PFSK-1 (cell line): ENCODE results near the gene USF3.

Experiments used
- FOXP2 ChIP-seq: optimal IDR thresholded peaks from 2 replicates; pipeline ENCODE3; 2011; ENCODE audit warnings: borderline replicate concordance, control low read depth, inconsistent platforms; ENCODE audit not compliant: insufficient read depth; ENCODE audit errors: extremely low read length, extremely low read depth
- POLR2AphosphoS5 ChIP-seq: IDR thresholded peaks from 2 replicates; pipeline ENCODE4 v1.6.1; 2012; ENCODE audit warnings: low read depth, mild to moderate bottlenecking, control low read depth, low read length, moderate library complexity
- SIN3A ChIP-seq: IDR thresholded peaks from 2 replicates; pipeline ENCODE4 v1.6.1; 2012; ENCODE audit warnings: mild to moderate bottlenecking, low read length, moderate library complexity, borderline replicate concordance; ENCODE audit not compliant: insufficient read depth
- TAF1 ChIP-seq: IDR thresholded peaks from 2 replicates; pipeline ENCODE4 v1.6.1; 2012; ENCODE audit warnings: low read length, control low read depth, borderline replicate concordance; ENCODE audit not compliant: insufficient read depth
- TF ChIP-seq, protein P1 (sequence below), 2 experiments: IDR thresholded peaks; 2 replicates each; pipeline versions ENCODE4 v1.6.1 to v1.8.0; 2011 to 2012; ENCODE audit warnings: low read depth in 2 of 2, low read length in 2 of 2, control low read depth in 1 of 2, inconsistent platforms in 1 of 2, mild to moderate bottlenecking in 1 of 2, moderate library complexity in 1 of 2; ENCODE audit not compliant: insufficient read depth in 1 of 2

USF3 gene

GRCh38 chr3:113677737-113678136 lies 18.7 kb downstream of the USF3 start:
- TF ChIP-seq, protein P1, sequence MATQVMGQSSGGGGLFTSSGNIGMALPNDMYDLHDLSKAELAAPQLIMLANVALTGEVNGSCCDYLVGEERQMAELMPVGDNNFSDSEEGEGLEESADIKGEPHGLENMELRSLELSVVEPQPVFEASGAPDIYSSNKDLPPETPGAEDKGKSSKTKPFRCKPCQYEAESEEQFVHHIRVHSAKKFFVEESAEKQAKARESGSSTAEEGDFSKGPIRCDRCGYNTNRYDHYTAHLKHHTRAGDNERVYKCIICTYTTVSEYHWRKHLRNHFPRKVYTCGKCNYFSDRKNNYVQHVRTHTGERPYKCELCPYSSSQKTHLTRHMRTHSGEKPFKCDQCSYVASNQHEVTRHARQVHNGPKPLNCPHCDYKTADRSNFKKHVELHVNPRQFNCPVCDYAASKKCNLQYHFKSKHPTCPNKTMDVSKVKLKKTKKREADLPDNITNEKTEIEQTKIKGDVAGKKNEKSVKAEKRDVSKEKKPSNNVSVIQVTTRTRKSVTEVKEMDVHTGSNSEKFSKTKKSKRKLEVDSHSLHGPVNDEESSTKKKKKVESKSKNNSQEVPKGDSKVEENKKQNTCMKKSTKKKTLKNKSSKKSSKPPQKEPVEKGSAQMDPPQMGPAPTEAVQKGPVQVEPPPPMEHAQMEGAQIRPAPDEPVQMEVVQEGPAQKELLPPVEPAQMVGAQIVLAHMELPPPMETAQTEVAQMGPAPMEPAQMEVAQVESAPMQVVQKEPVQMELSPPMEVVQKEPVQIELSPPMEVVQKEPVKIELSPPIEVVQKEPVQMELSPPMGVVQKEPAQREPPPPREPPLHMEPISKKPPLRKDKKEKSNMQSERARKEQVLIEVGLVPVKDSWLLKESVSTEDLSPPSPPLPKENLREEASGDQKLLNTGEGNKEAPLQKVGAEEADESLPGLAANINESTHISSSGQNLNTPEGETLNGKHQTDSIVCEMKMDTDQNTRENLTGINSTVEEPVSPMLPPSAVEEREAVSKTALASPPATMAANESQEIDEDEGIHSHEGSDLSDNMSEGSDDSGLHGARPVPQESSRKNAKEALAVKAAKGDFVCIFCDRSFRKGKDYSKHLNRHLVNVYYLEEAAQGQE (IDR thresholded peaks at IDR 0.05; ENCODE audit: insufficient read depth in 1 of 2, low read depth in 2 of 2, low read length in 2 of 2): no peak
- no peak for TF ChIP-seq POLR2AphosphoS5

DNA sequence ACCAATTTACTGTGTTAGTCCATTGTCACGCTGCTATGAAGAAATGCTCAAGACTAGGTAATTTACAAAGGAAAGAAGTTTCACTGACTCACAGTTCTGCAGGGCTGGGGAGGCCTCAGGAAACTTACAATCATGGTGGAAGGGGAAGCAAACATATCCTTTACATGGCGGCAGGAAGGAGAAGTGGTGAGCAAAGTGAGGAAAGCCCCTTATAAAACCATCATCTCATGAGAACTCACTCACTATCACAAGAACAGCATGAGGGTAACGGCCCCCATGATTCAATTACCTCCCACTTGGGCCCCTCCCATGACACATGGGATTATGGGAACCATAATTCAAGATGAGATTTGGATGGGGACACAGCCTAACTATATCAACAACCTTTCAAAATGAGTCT lies 20.2 kb downstream of the USF3 start:
- TF ChIP-seq TAF1 (no peak), SIN3A (no peak), FOXP2 (no peak), POLR2AphosphoS5 (no peak)
- TF ChIP-seq, protein P1 (IDR thresholded peaks at IDR 0.05; ENCODE audit: insufficient read depth in 1 of 2, low read depth in 2 of 2, low read length in 2 of 2): no peak

GRCh38 chr3:113673593-113673992 lies 22.8 kb downstream of the USF3 start:
- TF ChIP-seq POLR2AphosphoS5 (no peak), FOXP2 (no peak)
- TF ChIP-seq, protein P1 (IDR thresholded peaks at IDR 0.05; ENCODE audit: insufficient read depth in 1 of 2, low read depth in 2 of 2, low read length in 2 of 2): no peak

- TF ChIP-seq FOXP2 (no peak), SIN3A (no peak), POLR2AphosphoS5 (no peak), TAF1 (no peak)
- TF ChIP-seq, protein P1 (IDR thresholded peaks at IDR 0.05; ENCODE audit: insufficient read depth in 1 of 2, low read depth in 2 of 2, low read length in 2 of 2): no peak
These were observed 28.4 kb downstream of the USF3 start for GRCh38 chr3:113668015-113668414.

- TF ChIP-seq SIN3A: no peak
- no peak for TF ChIP-seq TAF1
- no peak for TF ChIP-seq FOXP2
- TF ChIP-seq POLR2AphosphoS5: no peak
- TF ChIP-seq, protein P1 (IDR thresholded peaks at IDR 0.05; ENCODE audit: insufficient read depth in 1 of 2, low read depth in 2 of 2, low read length in 2 of 2): no peak
These were observed 31.8 kb downstream of the USF3 start for GRCh38 chr3:113664523-113665094.
